Nucleus accumbens (tissue), 56 donors: ENCODE data around the gene ARHGAP10.

Experiments used
- DNase-seq, 56 donors: peaks; one replicate each; lab custom pipeline; 2025; lab: John Stamatoyannopoulos, UW

ARHGAP10 gene

DNA sequence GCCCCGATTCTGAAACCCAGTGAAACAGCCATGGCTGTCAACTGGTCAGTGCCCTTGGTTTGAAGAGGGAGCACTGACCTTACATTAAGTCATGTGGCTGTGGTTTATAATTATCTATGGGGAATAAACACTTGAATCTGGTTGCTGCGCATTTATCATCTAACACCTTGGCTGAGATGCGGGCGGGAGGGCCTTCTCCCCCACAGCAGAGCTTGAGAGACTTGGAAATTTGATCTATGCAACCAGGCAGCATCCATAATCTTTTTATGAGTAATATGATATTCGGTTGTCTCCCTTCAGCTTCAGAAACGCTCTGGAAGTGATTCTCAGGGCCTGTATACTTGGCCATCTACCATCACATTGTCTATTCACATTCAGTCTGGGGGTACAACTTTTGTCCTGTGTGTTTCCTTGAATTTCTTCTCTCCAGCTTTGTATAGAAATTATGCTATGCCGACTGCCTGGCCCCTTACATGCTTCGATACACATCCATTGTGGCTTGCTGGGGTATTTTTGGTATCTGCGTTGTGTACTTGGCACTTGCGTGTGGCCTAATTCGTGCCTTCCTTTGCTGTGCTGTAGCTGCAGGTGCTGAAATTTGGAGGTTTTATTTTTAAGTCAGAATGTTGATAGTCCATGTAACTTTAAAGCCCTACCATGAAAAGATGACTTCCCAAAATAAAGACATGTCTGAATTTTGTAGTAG, 321.6 kb downstream of the ARHGAP10 start:
- DNase-seq, result no peak

DNA sequence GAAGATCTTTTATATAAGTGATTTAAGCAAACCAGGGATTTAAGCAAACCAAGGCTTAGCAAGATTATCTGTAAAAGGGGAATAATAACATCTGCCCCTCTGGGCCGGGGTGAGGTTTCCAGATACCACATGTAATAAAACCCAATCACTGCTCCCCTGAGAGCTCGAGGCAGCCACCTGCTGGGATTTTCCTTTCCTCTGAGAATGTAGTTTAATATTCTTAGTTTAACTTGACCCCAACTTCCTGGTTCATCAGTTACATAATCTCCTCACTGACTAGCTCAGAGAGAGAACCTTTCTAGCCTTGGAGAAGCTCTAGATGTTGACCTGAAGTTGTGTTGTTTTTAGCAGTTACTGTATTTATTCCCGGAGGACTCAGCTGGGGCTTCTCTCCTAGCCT, 322.4 kb downstream of the ARHGAP10 start:
- no peak for DNase-seq

DNA sequence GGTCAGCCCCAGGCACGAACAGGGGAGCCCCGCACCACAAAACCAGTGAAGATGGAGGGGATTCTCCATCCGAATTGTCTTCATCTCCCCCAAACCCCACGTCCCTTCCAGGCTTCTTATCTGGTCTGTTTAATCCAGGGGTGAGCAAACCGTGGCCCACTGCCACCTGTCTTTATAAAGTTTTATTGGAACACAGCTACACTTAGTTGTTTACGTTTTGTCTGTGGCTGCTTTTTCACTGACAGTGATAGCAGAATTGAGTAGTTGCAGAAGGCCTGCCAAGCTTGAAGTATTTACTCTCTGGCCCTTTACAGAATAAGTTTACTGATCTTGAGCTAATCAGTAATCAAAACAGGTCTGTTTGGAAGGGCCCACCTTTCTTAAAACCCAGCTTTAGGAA, 324.0 kb downstream of the ARHGAP10 start:
- DNase-seq, result no peak

DNA sequence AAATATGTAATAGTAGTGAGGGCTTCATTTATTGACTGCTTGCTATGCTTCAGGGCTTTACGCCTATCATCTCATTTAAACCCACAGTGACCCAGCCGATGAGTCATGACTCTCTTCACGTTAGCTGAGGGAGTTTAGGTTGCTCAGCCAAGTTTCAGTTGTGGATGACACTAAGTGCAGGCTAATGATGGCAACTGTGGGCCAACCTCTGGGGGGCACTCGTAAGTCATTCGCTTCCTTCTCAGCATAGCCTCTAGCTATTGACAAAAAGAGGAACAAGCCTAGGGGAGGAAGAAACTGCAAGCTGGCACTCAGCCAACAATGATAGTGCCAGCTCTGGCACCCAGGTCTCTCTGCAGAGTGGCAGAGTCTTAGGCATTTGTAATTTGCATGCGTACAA, 325.0 kb downstream of the ARHGAP10 start:
- DNase-seq, result peak in 40 of 56 donors; percentile 3 to 72 (median 29)

DNA sequence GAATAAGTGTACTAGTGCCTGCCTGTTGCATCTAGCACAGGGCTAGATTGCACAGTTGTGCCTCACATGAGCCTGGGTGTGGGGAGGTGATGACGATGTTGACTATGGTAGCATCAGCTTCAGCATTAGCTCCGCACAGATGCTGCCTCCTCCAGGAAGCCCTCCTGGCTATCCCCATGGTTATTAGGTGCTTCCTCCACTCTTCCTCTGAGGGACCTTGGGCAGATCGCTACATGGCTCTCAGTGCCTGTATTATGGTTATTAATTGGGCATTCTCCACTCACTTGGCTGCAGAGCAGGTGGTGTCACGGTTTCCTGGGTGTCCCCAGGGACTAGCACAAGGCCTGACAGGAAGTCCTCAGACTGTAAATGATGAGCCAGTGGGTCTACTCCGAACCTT, 325.6 kb downstream of the ARHGAP10 start:
- no peak for DNase-seq

DNA sequence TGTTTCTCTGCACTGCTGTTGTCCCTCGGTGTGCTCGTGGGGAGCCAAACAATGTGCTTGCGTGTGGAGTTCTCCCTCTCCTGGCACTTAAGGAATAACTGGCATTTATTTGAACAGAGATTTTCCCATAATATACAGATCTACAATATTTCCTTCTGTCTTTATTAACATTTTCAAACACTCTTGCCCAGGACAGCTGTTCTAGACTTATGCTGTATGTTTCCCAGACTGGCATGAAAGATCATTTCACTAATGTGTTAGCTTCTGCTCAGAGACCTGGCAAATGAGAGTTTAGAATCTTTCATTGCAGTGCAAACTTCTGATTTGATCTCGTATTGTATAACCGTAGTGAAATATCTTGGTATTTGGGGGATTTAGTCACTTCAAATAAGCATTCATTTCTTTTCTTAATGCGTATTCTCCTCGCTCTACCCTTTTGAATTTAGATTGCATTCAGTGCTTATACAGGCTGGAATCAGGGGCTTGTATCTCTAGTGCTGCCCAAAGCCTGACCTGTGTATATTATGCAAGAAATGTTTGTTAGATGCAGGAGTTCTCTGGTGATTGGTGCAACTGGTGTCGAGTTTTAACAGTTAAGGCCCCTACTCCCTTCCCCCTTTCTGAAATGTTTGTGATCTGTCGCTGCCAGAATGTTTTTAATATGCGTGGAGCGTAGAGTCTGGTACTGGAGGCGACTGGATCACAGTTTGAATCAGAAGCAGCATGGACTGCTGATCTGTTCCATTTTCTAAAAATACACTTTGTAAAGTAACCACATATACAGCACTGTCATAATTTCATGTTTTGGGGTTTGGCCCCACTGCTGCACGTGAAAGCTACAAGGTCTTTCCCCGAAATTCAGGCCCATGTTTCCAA, 326.3 kb downstream of the ARHGAP10 start:
- DNase-seq, result peak in 6 of 56 donors; percentile 9 to 29 (median 23)

DNA sequence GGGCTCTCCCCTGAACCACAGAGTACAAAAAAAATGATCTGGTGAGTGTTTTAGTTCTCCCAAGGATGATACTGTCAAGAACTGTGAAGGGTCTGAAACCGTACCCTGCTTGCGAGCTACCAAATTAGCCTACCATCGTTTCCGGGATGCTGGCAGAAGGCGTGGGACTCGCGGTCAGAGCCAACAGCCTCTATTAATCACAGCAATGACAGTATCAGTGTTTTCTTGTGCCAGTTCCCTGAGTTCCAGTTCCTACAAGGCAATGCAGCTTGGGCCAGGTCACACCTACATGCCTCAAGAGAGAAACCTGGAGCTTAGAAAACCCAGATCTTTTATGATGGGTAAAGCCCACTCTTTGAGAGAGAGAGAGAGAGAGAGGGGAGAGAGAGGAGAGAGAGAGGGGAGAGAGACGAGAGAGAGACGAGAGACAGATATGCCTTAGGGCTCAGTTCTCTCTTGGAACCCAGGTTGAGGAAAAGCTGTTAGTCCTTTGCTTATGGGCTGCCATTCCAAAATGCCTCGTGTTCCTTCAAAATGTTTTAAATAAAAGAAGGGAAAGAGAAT, 327.8 kb downstream of the ARHGAP10 start:
- DNase-seq, result peak in 1 of 56 donors; percentile 6

DNA sequence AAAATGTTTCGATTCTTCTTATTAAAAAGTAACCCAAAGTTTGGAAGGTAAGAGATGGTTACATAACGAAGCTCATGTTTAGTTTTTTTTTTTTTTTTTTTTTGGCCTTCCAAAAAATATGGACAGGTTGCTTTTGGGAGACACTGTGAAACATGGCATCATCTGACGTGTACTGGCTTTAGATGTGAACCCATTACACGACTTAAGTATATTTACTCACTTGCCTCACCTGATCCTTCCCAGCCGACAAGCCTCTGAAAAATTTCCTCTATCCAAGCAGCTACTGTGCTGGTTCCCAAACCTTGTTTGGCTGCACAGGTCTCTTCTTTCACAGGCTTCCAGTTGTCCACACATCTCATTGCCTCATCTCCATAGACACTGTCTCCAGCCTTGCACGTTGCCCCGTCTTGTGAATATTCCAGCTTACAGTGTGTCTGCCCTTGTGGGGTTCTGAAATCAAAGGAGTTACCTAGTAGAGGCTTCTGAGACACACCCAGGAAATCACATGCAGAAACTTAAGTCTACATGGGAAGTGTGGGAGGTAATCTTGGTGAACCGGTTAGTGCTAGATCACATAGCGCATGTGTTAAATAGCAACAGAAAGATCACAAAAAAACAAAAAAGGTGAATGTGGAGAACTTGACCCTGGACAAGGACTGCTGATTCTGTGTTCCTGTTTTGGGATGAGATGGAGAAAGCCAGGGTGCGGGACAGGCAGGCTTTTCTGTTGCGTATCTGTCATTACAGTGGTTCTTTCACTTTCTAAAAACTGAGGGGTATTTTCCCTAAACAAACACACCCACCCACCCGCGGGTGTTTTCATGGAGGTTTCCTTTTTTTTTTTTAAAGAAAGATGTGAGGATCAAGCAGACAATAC, 328.6 kb downstream of the ARHGAP10 start:
- DNase-seq, result no peak

DNA sequence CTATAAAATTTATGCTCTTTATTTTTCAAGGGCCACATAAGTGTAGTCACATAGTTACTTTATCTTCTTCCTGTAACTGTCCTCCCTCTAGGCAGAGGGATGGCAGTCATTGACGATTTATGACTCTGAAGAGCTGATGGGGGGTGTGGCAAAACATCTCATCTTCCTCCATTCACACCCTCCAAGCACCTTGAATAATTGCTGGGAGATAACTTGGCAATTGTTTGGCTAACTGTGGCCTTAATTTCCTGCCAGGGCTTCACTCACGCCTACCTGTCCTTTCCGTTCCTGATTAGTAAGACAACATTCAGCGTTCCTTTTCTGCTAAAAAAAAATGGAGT, 329.2 kb downstream of the ARHGAP10 start:
- no peak for DNase-seq

DNA sequence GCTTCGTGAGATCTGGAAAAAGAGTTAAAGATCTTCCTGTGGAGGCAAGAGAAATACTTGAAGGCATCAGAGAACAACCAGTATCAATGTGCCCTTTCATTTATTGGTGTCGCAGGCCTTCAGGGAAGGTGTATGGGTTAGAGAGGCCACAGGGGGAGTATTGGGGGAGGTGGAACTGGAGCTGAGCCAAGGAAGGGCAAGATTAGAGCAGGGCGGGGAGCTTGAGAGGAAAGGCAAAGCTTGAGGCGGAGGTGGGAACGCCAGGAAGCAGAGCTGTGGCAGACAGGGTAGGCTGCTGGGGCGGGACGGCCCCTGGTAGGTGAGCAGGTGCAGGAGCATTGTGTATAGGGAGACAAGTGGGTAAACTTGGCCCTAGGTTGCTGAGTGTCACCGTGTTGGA, 329.9 kb downstream of the ARHGAP10 start:
- no peak for DNase-seq

DNA sequence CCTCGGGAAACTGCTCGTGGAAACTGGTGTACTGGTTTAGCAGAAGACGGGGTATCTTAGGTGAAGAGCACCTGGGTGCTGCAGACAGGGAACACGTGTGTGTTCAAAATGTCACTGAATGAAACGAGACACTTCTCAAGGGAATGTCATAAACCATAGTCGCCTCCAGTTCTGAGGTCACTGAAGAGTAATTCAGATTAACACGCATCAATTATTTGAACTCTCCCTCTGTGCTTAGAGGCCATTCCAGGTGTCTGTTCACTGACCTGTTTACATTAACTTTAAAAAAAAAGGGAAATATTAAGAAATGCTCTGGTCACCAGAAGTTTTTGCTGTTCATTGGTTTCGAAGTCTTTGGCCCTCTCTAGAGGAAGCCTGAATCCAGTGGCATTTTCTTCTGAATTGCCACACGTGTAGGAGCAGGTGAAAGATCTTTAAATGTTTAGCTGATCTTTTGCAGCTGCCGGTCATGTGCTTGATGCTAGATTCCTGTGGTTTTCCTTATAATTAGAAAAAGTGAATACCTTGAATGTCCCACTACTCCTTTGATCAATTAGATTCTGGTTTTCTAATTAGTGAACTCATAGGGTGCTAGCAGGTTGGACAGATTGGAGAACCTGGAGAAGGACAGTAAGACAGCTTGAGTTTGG, 330.5 kb downstream of the ARHGAP10 start:
- no peak for DNase-seq

DNA sequence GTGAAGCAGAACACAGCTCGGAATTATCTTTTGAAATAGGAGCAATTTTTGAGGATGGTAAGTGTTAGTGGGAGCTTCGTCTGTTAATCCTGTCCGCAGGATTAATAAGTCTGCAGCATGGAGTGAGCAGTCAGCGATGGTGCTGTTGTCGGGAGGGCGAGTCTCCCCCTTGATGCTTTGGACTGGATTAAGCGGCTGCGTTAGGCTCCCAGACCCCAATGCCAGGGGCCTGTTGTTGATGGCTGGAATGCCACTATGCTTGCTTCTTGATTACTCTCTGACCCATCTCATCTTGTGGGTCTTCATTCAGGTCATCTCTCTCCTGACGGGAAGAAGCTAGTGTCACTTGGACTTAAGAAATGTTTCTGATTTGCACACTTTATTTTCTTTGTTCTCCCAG, 332.6 kb downstream of the ARHGAP10 start:
- DNase-seq, result no peak

DNA sequence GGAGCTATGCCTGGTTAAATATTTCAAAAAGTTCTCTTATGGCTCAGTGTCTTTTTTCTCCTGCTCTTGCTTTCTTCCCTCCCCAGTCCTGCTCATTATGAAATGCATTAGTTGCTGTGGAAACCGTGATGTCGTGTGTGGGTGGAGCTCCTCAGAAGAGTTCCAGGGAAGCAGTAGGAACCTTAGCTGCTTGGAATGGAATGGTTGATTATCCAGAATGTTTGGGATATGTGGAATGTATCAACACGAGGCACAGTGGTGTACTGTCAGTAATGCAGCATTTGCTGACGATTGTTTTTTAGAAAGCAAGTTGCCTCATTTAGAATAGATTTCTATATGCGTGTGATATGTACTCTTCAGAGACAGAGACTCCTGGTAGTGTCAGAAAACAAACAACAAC, 333.2 kb downstream of the ARHGAP10 start:
- peak in 31 of 56 donors; percentile 9 to 79 (median 37) for DNase-seq

DNA sequence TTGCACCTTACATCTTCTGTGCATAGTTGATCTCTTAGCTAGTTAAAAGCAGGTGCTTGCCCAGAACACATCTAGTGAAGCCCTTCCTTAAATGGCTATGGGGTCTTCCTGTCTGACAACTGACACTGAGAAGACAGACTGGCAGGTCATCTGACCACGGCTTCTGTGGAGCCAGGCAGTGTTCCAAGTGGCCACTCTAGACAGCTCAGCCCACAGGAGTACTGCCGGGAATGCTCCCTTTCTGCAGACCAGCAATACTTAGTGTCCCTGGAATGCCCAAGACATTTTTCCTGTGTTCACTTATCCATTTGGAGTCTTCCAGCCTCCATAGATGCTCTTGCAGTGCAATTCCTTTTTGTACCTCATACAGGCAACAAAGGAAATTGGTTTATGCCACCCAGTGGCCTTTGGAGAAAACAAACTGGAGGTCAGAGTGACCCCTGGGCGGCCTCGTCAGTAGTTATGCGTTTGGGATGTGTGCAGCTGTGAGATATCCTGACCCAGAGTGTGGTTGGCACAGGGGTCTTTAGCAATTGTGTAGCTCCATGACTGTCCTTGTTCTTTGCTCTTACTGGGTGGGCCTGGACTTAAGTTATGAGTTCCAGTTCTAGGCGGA, 335.5 kb downstream of the ARHGAP10 start:
- DNase-seq, result no peak

DNA sequence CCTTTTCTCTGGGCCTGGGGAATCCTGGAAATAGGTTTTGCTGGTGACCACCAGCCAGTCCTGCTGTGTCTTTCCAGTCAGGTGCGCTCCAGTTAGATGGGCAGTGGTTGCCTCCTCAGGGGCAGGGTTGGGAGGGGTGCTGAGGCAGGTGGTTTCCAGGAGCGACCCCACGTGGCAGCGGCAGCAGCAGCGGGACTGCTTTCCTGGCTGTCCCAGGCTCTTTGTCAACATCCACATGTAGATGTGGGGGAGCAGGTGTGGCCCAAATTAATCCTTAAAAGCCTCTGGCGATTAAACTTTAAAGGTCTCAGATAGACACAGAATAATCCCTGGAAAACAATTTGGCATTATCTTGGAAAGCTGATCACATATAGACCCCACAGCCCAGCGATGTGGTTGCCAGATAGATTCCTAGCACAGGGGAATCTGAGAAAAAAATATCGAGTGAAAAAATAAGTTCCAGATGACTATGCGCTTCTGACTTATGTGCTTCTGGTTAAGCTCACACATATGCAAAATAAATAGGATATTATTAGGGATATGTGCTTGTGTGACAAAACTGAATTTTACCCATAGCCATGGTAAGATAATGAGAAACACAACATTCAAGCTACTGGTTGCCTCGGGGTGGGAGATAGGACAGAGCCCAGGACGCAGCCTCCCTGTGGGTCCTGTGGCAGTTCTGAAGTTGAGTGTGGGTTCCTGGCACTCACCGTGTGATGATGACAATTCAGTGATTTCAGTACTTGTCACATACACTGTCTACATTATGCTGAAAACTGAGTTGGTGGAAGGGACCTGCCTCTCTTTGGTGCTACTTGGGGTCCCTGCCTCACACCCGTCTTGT, 336.4 kb downstream of the ARHGAP10 start:
- no peak for DNase-seq

DNA sequence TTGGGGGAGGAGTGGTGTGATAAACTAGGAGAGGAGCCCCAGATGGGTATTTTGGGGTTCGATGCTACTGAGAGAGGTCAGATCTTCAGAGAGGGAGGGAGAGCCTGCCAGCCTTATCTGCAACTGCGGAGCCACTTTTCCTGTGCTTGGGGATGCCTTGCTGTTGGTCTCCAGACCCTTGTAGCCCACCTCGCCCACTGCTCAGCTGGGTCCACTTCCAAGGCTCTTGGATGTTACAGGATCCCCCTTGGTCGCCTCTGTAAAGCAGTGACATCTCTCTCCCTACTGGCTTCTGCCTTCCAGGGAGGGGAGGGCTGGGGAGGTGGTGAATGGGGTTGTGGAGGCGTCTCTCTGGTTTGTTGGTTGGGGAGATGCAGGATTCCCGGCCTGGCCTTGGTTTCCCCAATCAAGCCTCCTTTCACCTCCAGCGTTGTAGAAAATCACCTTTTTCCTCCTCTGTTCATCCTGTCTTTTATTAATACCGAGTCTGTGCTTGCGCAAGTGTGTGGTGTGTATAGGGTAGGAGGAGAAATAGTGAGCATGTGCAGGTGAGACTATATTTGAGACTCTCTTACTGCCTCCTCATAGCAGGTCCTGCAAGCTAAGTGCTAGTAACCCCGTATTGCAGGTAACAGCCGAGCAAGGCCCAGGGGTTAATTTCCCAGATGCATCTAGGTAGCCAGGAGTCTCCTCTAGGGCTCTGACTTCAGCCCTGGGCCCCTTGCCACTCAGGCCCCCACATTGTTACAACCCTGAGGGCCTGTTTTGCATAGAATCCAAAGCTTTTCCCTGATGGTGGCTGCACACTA, 337.4 kb downstream of the ARHGAP10 start:
- peak in 13 of 56 donors; percentile 2 to 50 (median 35) for DNase-seq

DNA sequence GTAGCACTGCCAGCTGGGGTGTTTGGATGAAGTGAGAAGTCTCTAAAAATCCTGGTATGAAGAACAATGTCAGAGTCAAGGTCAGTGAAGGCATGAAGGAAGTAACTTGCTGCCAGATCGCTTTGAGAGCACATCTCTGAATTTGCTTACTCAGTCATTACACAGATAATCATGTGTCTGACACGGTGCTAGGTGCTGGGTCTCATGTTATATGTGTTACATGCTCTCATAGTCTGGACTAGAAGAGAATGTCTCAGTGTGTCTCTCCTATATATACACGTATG, 337.9 kb downstream of the ARHGAP10 start:
- DNase-seq, result no peak

DNA sequence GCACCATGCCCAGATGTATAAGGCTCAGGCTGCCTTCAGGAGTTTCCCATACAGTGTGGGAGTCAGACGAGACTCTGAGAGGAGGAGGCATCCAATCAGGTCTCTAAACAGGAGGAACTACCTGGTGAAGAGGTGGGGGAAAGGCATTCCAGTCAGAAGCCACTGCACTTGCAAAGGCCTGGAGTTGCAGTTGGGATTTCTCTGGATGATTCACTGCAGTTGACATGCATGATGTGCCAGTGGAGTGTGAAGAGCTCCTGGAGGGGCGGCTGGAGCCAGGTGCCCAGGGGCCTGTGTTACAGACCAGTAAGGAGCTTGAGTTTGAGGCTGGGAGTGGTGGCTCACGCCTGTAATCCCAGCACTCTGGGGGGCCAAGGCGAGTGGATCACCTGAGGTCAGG, 339.1 kb downstream of the ARHGAP10 start:
- DNase-seq, result no peak
